Measurements from ENCODE around the gene ANKRD13D.
A peak's percentile ranks its signal among the peaks of the same experiment; 100 is the strongest.

Gene ANKRD13D

GRCh38 chr11:67287355-67288197 is 1.5 kb upstream of the ANKRD13D start:
- DNase-seq = no peak

GRCh38 chr11:67288198-67288451 is 978 bp upstream of the ANKRD13D start:
- DNase-seq = peak in 1 of 2 experiments; percentile 53

- DNase-seq = peak; percentile 79 to 91
These were observed 464 bp upstream of the ANKRD13D start for GRCh38 chr11:67288452-67289225.

GRCh38 chr11:67289651-67290479 is 762 bp downstream of the ANKRD13D start:
- no peak for DNase-seq

GRCh38 chr11:67290801-67291200 is 1.7 kb downstream of the ANKRD13D start:
- no peak for DNase-seq

GRCh38 chr11:67291481-67292381 is 2.6 kb downstream of the ANKRD13D start:
- DNase-seq = no peak

- no peak for DNase-seq
These were observed 3.6 kb downstream of the ANKRD13D start for GRCh38 chr11:67292671-67293070.

- DNase-seq = no peak
These were observed 4.0 kb downstream of the ANKRD13D start for GRCh38 chr11:67293090-67293489.

- no peak for DNase-seq
These were observed 6.7 kb downstream of the ANKRD13D start for GRCh38 chr11:67295846-67296245.

- DNase-seq = no peak
These were observed 9.7 kb downstream of the ANKRD13D start for GRCh38 chr11:67298786-67299185.

- no peak for DNase-seq
These were observed 10.5 kb downstream of the ANKRD13D start for GRCh38 chr11:67299471-67300191.

- DNase-seq = no peak
These were observed 11.2 kb downstream of the ANKRD13D start for GRCh38 chr11:67300256-67300755.

- DNase-seq = no peak
These were observed 11.7 kb downstream of the ANKRD13D start for GRCh38 chr11:67300756-67301312.

GRCh38 chr11:67301313-67301921 is 12.3 kb downstream of the ANKRD13D start:
- DNase-seq = no peak

GRCh38 chr11:67301951-67302516 is 12.9 kb downstream of the ANKRD13D start:
- DNase-seq = peak; percentile 66 to 84

GRCh38 chr11:67302571-67303131 is 13.5 kb downstream of the ANKRD13D start:
- peak; percentile 46 to 75 for DNase-seq

GRCh38 chr11:67303132-67303834 is 14.2 kb downstream of the ANKRD13D start, which contains the start of gene SSH3:
Gene SSH3, plus strand, starts transcription at chr11:67303530. Its CDS starts 96 bp downstream, at chr11:67303626.
- peak; percentile 57 to 90 for DNase-seq

- DNase-seq = peak in 1 of 2 experiments; percentile 37
These were observed 14.8 kb downstream of the ANKRD13D start for GRCh38 chr11:67303835-67304411.

Measured in SHP77 (cell line).